ENCODE data around the gene GPC6.

GRCh38 chr13:94323764-94324758, 1097.5 kb downstream of the GPC6 start:
- no peak for TF ChIP-seq POLR2A (IDR thresholded peaks at IDR 0.05; ENCODE audit: low read depth, low read length)
- no peak for TF ChIP-seq CTCF (IDR thresholded peaks at IDR 0.05; ENCODE audit: extremely low read depth in 1 of 2, insufficient read depth in 1 of 2, low read depth in 1 of 2, low read length in 2 of 2)
- TF ChIP-seq JUN (IDR thresholded peaks at IDR 0.05; ENCODE audit: borderline replicate concordance, insufficient read depth, insufficient read length, low read depth), result no peak
- TF ChIP-seq GATA2 (IDR thresholded peaks at IDR 0.05; ENCODE audit: insufficient read depth, insufficient read length, low read depth, low read length), result no peak

Measured in endothelial cell of umbilical vein (primary cell).